Measurements from ENCODE around the gene DLEC1.
A peak's percentile ranks its signal among the peaks of the same experiment; 100 is the strongest.

The DLEC1 gene

GRCh38 chr3:38039101-38039898 is at the start of gene DLEC1:
DLEC1 (plus strand) TSS chr3:38039208; CDS start chr3:38039226, 18 bp downstream.
- Histone ChIP-seq H3K36me3 (ENCODE audit: insufficient read depth) (no peaks in the 10 kb centered on the region), H3K9ac (no peak within 1 kb of the TSS), H4K20me1 (ENCODE audit: insufficient read depth) (no peaks in the 10 kb centered on the region), H3K4me3 (IDR thresholded peaks at IDR 0.05; ENCODE audit: insufficient read depth, low read depth, low read length) (no peak within 1 kb of the TSS), H2AFZ (ENCODE audit: low read depth) (peak within 1 kb of the TSS; percentile 24; the same call in 1 of the 2 replicates), H3K79me2 (ENCODE audit: insufficient read depth, low read depth) (no peaks in the 10 kb centered on the region), H3K27ac (no peak within 1 kb of the TSS), H3K27me3 (ENCODE audit: insufficient read depth, low read depth) (no peaks in the 10 kb centered on the region), H3K4me2 (peak within 1 kb of the TSS; percentile 29; the same call in 1 of the 2 replicates), H3K4me1 (ENCODE audit: low read depth, poor library complexity, severe bottlenecking) (no peaks in the 10 kb centered on the region)
- TF ChIP-seq CTCF (conservative IDR thresholded peaks at IDR 0.05; ENCODE audit: low read depth, low read length) = no peak

GRCh38 chr3:37989821-37990480 is 49.1 kb upstream of the DLEC1 start:
- Histone ChIP-seq H3K4me1 (ENCODE audit: low read depth, poor library complexity, severe bottlenecking) (no peaks in the 10 kb centered on the region), H3K9ac (no peak overlapping the region), H3K4me2 (no peak overlapping the region), H3K27me3 (ENCODE audit: insufficient read depth, low read depth) (no peaks in the 10 kb centered on the region), H4K20me1 (ENCODE audit: insufficient read depth) (no peaks in the 10 kb centered on the region), H3K4me3 (IDR thresholded peaks at IDR 0.05; ENCODE audit: insufficient read depth, low read depth, low read length) (no peak overlapping the region), H3K36me3 (ENCODE audit: insufficient read depth) (no peaks in the 10 kb centered on the region), H3K79me2 (ENCODE audit: insufficient read depth, low read depth) (no peaks in the 10 kb centered on the region), H3K27ac (no peak overlapping the region), H2AFZ (ENCODE audit: low read depth) (no peak overlapping the region)
- no peak for TF ChIP-seq CTCF (conservative IDR thresholded peaks at IDR 0.05; ENCODE audit: low read depth, low read length)

GRCh38 chr3:37990527-37990926 is 48.5 kb upstream of the DLEC1 start, which contains the start of gene VILL:
VILL (plus strand) TSS chr3:37990786; CDS start chr3:37993673, 2,887 bp downstream.
- Histone ChIP-seq H2AFZ (ENCODE audit: low read depth) (no peak within 1 kb of the TSS), H3K36me3 (ENCODE audit: insufficient read depth) (no peaks in the 10 kb centered on the region), H3K4me1 (ENCODE audit: low read depth, poor library complexity, severe bottlenecking) (no peaks in the 10 kb centered on the region), H4K20me1 (ENCODE audit: insufficient read depth) (no peaks in the 10 kb centered on the region), H3K27me3 (ENCODE audit: insufficient read depth, low read depth) (no peaks in the 10 kb centered on the region), H3K9ac (no peak within 1 kb of the TSS), H3K79me2 (ENCODE audit: insufficient read depth, low read depth) (no peaks in the 10 kb centered on the region), H3K4me2 (no peak within 1 kb of the TSS), H3K4me3 (IDR thresholded peaks at IDR 0.05; ENCODE audit: insufficient read depth, low read depth, low read length) (no peak within 1 kb of the TSS), H3K27ac (no peak within 1 kb of the TSS)
- TF ChIP-seq CTCF (conservative IDR thresholded peaks at IDR 0.05; ENCODE audit: low read depth, low read length) = no peak

GRCh38 chr3:37991109-37991508 is 47.9 kb upstream of the DLEC1 start:
- H3K79me2 ChIP-seq (ENCODE audit: insufficient read depth, low read depth) = no peaks in the 10 kb centered on the region
- no peaks in the 10 kb centered on the region for H3K4me1 ChIP-seq (ENCODE audit: low read depth, poor library complexity, severe bottlenecking)
- no peak overlapping the region for H2AFZ ChIP-seq (ENCODE audit: low read depth)
- no peak overlapping the region for H3K27ac ChIP-seq
- H3K4me3 ChIP-seq (IDR thresholded peaks at IDR 0.05; ENCODE audit: insufficient read depth, low read depth, low read length) = no peak overlapping the region
- H3K4me2 ChIP-seq = no peak overlapping the region
- no peak overlapping the region for H3K9ac ChIP-seq
- no peaks in the 10 kb centered on the region for H4K20me1 ChIP-seq (ENCODE audit: insufficient read depth)
- H3K27me3 ChIP-seq (ENCODE audit: insufficient read depth, low read depth) = no peaks in the 10 kb centered on the region
- TF ChIP-seq CTCF (conservative IDR thresholded peaks at IDR 0.05; ENCODE audit: low read depth, low read length) = no peak
- H3K36me3 ChIP-seq (ENCODE audit: insufficient read depth) = no peaks in the 10 kb centered on the region

Measured in KMS-11 (cell line).